ENCODE measurements around the gene LRRC37A2.
"Not testable (repeated sequence)": the region's sequence is repeated elsewhere in the genome, so short reads cannot be mapped to it uniquely, and the experiment has no call there.

GRCh38 chr17:46560048-46560447 lies 47.8 kb downstream of the LRRC37A2 start:
- TF ChIP-seq CTCF (IDR thresholded peaks at IDR 0.05; ENCODE audit: control extremely low read depth in 1 of 3, insufficient read depth in 1 of 3, low read depth in 1 of 3, low read length in 3 of 3); POLR2A (IDR thresholded peaks at IDR 0.05; ENCODE audit: control extremely low read depth in 1 of 2, low read depth in 2 of 2, low read length in 2 of 2): not testable (repeated sequence)
